Midbrain (tissue), 1 donor: Measurements from ENCODE around the gene MAB21L4.

Source experiments
- DNase-seq: peaks from one replicate; lab custom pipeline; 2025; lab: John Stamatoyannopoulos, UW

Gene MAB21L4

GRCh38 chr2:240925191-240925567, 29.2 kb upstream of the MAB21L4 start:
- DNase-seq = no peak

GRCh38 chr2:240922982-240923537, 27.1 kb upstream of the MAB21L4 start:
- no peak for DNase-seq

- no peak for DNase-seq
These were observed 26.5 kb upstream of the MAB21L4 start for GRCh38 chr2:240922245-240922981.

- DNase-seq = no peak
These were observed 26.0 kb upstream of the MAB21L4 start for GRCh38 chr2:240921995-240922244.

- DNase-seq = no peak
These were observed 25.5 kb upstream of the MAB21L4 start for GRCh38 chr2:240921311-240921994.

GRCh38 chr2:240920783-240921231, 24.9 kb upstream of the MAB21L4 start:
- DNase-seq = no peak

GRCh38 chr2:240919786-240920782, 24.1 kb upstream of the MAB21L4 start:
- no peak for DNase-seq

- no peak for DNase-seq
These were observed 23.3 kb upstream of the MAB21L4 start for GRCh38 chr2:240919161-240919781.

GRCh38 chr2:240918258-240919091, 22.5 kb upstream of the MAB21L4 start:
- DNase-seq = no peak

- DNase-seq = no peak
These were observed 21.8 kb upstream of the MAB21L4 start for GRCh38 chr2:240917684-240918257.

- DNase-seq = no peak
These were observed 21.2 kb upstream of the MAB21L4 start for GRCh38 chr2:240917009-240917683.

- DNase-seq = no peak
These were observed 20.6 kb upstream of the MAB21L4 start for GRCh38 chr2:240916571-240917008.

GRCh38 chr2:240915526-240916341, 19.8 kb upstream of the MAB21L4 start:
- no peak for DNase-seq

- DNase-seq = no peak
These were observed 18.9 kb upstream of the MAB21L4 start for GRCh38 chr2:240914645-240915525.

- peak; percentile 52 for DNase-seq
These were observed 18.1 kb upstream of the MAB21L4 start for GRCh38 chr2:240913810-240914644.

GRCh38 chr2:240912878-240913809, 17.2 kb upstream of the MAB21L4 start:
- DNase-seq = no peak
